ENCODE results near the gene MMAB.

MMAB gene

DNA sequence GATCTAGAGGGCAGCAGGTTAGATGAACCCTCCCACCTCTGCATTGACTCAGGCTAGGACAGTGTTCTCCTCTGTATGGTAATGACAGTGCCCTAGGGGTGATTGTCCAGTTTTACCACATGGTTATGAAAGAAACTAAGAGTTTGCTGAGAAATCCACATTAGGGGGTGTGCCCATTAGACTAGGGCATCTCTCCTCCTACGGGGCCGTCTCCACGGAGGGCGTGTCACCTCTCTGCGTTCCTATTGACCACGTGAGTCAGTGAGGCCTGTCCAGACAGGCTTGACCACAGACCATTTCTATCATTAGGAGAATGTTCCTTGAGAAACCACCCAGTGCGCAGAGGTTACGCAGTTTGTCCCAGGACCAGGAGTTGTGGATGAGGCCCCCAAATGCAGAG, 8.6 kb upstream of the MMAB start:
- DNase-seq: no peak

DNA sequence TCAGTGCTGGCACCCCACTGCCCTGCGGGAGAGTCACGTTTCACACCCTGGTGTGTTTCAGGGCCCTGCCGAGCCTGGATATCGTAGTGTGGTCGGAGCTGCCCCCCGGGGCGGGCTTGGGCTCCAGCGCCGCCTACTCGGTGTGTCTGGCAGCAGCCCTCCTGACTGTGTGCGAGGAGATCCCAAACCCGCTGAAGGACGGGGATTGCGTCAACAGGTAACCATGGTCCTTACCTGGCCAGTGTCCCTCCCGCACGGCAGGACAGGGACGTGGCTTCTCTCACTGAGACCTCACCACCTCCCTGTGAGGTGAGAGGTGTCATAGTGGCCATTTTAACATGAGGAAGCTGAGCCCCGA, 8.0 kb upstream of the MMAB start:
- no peak for DNase-seq

DNA sequence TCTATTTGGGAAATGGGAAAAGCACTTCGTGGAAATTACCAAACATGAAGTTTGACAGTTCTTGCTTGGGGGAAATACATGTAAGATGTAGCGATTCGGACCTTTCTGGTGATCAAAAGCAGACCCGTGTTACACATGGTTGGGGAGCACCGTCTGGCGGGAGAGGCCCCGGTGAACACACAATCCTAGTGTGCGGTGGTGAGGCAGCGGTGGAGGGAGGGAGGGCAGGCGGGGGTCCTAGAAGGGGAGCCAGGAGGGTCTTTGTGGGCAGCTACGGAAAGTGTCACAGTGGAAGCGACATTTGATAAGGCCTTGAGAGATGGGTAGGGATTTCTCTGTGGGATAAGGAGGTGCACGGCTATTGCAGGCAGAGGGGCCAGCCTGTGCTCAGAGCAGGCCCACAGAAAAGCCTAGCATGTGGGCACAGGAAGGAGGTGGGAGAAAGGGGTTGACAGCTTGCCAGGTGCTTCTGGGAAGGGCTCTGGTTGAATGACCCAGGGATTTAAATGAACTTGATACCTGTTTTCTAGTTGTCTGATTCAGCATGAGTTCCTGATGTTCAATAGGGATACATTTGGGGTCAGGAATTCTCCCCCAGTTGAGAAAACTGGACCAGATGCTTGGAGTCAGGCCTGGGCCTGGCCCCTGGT, 7.5 kb upstream of the MMAB start:
- DNase-seq: no peak

DNA sequence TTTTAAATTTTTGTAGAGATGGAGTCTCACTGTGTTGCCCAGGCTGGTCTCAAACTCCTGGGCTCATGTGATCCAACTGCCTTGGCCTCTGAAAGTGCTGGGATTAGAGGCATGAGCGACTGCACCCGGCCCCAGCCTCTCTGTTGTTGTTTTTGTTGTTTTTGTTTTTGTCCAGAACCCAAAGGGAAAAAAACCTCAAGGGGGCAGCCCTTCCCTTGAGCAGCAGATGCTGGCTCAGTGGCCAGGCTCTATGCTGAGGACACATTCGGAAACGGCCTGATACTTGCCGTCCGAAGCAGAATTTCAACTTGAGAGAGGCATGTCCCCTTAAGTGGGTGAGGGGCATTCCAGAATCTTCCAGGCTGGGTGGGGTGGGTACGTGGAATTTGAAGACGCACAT, 7.0 kb upstream of the MMAB start:
- no peak for DNase-seq

DNA sequence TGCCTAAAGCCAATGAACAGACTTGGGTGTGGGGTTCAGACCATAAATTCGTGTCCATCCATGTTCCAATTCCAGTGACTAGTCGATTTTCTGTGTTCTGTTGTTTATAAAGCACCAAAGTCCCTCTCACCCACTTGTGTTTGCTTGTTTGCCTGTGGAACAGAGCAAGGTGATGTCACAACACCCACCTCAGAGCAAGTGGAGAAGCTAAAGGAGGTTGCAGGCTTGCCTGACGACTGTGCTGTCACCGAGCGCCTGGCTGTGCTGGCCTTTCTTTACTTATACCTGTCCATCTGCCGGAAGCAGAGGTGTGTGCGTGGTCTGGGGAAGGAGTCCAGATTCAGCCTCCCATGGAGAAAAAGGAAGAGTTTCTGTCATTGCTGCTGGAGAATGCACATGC, 6.3 kb upstream of the MMAB start:
- no peak for DNase-seq

GRCh38 chr12:109578330-109578927, 5.1 kb upstream of the MMAB start:
- no peak for DNase-seq

GRCh38 chr12:109577311-109577710, 4.0 kb upstream of the MMAB start:
- DNase-seq: no peak

DNA sequence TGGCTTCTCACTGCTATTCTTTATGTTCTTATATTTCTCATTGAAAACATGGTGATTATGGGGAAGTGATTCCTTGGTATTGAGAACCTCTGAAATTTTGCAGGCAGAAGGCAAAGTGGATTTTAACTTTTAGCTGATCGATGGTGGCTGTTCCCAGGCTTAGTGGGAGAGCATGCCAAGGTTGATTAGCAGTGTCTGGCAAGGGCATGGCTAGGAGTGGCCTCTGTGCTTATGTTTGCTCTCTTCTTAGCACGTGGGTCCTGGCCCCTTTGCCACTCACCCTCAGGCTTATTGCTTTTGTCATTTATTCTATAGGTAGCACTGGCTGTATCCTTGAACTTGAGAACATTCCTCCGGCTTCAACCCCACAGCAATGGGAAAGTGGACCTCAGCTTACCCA, 2.4 kb upstream of the MMAB start:
- DNase-seq: no peak

DNA sequence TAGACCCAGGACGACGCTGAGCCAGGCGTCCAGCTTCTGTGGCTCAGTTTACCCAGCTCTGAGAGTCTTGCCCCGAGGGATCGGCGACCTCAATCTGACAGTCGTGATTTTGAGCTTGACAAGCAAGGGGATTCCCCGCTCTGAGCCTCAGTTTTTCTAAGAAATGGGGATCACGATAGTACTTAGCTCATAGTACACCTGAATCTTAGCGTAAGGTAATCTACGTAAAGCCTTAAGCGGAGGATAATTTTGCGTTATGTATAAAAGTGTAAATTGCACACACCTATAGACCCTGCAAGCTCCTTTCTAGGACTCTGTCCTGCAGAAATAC, 575 bp upstream of the MMAB start:
- no peak for DNase-seq

- no peak for DNase-seq
Observed at GRCh38 chr12:109572506-109572845, 828 bp downstream of the MMAB start.

GRCh38 chr12:109571773-109572505, 1.4 kb downstream of the MMAB start:
- no peak for DNase-seq

DNA sequence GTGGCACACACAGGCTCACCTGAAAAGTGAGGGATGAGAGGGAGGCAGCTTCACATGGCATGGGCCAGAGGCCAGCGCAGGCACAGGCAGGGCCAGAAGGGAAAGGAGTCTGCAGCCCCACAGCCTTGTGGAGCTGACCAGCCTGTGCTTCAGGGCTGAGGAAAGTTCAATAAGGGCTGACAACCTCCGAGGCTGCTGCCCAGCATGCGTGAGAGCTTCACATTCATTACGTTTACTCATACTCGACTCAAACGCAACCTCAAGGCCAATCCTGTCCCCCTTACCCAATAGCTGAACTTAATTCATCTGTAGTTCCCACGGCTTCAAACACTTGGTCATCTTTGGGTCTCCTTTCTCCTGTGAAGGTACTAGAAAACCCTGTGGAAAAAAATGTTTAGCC, 4.8 kb downstream of the MMAB start:
- no peak for DNase-seq

GRCh38 chr12:109567967-109568366, 5.3 kb downstream of the MMAB start:
- no peak for DNase-seq

- DNase-seq: no peak
Observed at GRCh38 chr12:109567296-109567695, 6.0 kb downstream of the MMAB start.

DNA sequence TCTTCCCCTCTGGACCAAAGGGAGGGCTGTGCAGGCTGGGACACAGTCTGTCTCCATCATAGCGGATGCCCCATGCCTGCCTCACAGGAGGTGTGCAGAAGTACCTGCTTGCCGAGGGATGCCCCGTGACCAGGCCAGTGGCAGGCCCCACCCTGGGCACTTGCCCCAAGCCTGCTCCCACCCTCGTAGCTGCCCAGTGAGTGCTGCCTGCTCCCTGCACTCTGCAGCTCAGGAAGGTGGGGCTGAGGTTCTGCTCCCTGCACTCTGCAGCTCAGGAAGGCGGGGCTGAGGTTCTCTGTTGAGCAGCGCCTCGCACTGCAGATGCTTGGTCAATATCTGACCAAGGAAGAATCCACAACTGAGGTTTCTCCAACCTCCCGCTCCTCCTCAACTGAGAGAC, 6.9 kb downstream of the MMAB start:
- no peak for DNase-seq

- DNase-seq: no peak
Observed at GRCh38 chr12:109563291-109564284, 9.7 kb downstream of the MMAB start.

- no peak for DNase-seq
Observed at GRCh38 chr12:109562871-109563270, 10.4 kb downstream of the MMAB start.

DNA sequence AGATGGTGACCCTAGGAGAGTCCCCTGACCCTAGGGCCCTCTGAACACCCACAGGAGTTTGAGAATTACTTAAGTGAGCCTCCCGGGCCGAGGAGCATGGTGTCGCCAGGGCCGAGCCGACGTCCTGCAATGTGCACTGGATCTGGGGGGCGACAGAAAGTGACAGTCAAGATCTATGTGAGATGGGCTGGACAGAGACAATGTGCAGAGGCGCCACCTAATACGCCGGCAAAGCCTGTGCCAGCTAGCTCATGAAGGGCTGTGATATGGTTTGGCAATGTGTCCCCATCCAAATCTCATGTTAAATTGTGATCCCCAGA, 11.6 kb downstream of the MMAB start:
- DNase-seq: no peak

DNA sequence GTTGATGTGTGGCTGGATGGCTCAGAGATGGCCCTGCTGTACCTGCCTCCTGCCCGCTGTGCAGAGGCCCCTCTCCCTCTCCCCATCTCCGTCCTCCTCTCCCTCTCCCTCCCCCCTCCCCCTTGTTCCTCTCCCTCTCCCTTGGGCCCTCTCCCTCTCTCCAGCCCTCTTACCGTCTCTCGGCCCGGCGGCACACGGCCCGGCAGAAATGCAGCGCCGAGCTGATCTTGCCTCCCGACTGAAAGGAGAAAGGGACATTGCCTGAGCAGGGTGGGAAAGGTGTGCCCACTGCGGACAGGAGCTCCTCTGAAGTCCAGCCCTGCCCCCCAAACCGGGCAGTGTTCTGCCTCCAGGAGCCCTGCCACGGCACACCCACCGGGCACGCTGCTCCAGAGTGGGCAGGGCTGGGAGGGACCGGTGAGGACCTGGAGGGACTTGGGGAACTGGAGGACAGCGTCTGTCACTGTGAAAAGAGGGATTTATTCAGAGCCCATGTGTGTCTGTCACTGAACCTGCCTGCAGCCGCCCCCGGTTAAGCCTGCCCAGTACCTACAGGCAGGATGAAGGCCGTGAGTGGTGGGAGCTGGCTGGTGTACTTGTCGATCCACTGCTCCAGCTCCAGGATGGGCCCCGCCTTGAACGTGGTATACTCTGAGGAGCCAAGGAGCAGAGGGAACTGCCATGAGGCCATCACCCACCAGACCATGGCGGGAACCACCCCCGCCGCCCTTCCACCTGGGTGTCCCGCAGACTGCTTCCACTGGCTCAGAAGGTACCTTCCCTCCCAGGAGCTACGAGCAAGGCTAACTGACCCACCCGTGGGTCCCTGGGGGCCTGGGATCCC, 12.2 kb downstream of the MMAB start:
- DNase-seq: no peak

GRCh38 chr12:109559601-109560000, 13.7 kb downstream of the MMAB start:
- no peak for DNase-seq

GRCh38 chr12:109559200-109559505, 14.2 kb downstream of the MMAB start:
- DNase-seq: no peak

DNA sequence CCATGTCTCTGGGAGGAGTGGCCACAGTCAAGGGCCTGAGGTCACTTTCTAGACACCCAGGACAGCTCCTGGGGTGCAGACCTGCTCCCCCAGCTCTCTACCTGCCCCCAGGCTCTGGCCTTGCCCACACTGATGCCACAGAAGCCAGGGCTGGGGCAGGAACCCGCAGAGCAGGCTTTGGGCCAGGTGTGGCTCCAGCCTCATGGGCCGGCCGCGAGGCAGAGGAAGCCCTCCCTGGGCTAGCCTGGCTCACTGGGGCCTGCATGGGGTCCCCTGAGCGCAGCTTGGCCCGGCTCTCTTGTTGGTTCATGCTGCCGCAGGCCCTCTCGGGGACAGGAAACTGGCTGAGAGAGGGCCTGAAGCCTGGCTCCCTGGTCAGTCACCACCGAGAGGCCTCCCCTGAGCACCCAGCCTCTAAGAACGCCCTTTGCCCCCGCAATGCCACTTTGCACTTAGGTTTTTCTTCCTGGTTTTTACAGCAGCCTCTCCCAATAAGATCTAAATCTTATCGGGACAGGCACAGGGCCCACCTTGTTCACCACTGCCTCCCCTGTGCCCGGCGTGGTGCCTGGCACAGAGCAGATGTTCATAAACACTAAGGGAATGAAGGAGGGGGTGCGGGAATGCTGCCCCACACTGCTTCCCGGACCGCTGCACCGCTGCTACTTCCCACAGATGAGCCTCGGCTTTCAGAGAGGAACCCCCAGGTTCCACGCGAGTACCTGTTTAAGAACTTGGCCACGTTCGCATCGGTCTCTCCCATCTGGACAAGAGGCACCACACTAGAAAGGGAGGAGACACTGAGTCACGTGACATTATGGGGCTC, 14.7 kb downstream of the MMAB start:
- no peak for DNase-seq
